Pons (tissue), 1 donor: ENCODE results near the gene SMPD4.
"Not testable (repeated sequence)": the region's sequence is repeated elsewhere in the genome, so short reads cannot be mapped to it uniquely, and the experiment has no call there.

Experiments
- DNase-seq: peaks from one replicate; pipeline ENCODE4 v3.0.0-alpha.2; 2016; ENCODE audit warnings: low spot score

The SMPD4 gene

DNA sequence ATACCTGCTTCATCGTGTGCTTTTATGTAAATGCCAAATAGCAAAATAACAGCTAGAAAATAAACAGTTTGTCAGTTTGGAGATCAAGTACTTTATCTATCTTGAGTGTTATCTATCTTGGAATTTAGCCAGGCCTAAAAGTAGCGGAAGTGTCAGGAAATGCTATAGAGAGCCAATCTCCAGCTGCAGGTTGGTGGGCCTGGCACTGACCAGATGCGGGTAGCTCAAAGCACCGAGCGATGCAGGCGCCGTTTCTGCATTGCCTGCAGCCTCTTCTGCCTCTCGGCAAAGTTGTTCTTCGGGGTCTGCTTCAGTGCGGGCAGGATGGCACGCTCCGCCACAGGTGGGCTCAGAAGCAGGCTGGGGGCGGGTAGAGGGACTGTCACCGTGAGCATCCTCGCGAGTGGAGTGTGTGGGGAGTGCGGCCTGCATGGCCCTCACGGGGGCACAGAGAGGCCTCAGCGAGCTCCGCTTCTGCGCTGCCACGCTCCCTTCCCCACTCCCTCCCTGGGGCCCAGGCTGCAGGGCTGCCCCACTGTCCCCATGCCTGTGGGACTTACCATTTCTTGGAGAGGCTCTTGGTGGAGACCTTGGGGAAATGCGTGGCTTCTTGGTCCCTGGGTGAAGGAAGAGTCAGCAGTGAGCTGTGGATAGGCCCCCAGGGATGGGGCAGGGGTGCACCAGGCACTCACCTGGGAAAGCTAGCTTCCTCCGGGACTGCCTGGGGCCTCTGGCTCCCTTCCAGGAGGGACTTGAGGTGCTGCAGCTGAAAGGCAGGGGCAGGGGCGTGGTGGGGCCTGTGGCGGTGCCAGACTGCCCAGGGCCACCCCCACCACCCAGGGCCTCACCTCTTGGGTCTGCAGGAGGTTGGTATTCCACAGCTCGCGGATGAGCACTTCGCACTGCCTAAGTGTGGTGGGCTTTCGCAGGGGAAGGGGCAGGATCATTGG, 41.8 kb downstream of the SMPD4 start:
- not testable (repeated sequence) for DNase-seq

GRCh38 chr2:130138841-130139251, 42.6 kb downstream of the SMPD4 start:
- not testable (repeated sequence) for DNase-seq

DNA sequence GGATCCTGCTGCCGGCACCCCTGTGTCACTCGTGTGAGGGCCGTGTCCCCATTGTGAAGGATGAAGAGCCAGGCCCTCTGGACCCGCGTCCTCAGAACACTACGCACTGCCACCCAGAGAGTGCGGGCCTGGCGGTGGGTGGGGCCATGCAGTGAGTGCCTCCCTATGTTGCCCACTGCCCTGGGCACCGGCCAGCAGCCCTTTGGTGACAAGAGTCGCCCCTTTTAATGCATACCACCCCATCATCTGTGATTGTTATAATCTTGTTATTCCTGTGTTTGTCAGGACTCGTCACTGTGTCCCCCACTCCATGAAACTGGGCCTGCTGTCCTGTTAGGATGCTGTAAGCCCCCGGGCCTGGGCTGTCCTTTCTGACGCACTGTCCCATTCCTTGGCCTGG, 43.1 kb downstream of the SMPD4 start:
- not testable (repeated sequence) for DNase-seq

DNA sequence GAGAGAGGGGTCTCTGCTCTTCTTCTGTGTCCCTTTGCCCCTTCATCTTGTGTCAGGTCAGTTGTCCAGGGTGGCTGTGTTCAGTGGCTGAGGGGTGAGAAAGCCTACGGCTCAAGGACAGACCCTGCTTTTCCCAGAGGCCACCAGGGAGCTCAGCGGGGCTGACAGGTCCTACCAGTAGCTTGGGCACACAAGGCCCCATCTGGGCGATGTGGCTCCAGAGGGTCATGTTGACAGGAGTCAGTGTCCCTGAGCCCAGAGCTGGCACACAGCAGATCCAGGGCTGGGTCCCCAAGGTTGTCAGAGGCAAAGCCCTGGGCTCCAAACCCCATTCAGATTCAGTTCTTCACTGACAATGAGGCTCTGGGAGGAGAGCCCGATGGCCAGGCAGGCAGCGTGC, 44.3 kb downstream of the SMPD4 start:
- not testable (repeated sequence) for DNase-seq

- DNase-seq: not testable (repeated sequence)
Observed at GRCh38 chr2:130136546-130136945, 44.9 kb downstream of the SMPD4 start.

- DNase-seq: no peak
Observed at GRCh38 chr2:130135692-130136541, 45.5 kb downstream of the SMPD4 start.

- not testable (repeated sequence) for DNase-seq
Observed at GRCh38 chr2:130129120-130129829, 52.1 kb downstream of the SMPD4 start, which contains the start of gene POTEF. Gene POTEF (minus strand): TSS chr2:130129222. CDS start chr2:130120515, 8,707 bp downstream.

DNA sequence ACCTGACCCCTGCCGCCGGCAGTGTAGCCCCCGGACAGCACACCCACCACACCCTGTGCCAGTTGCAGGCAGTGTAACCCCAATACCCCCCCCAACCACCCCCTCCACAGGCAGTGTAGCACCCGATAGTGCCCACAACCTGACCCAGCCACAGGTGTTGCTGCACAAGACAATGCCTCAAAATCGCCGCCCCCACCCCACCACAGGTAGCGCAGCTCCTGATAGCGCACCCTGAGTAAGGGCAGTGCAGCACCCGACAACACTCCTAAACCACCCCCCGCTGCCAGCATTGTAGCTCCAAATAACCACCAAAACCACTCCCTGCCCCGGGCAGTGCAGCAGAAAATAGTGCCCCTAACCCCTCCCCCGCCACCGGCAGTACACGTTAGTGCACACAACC, 52.9 kb downstream of the SMPD4 start:
- not testable (repeated sequence) for DNase-seq

- DNase-seq: not testable (repeated sequence)
Observed at GRCh38 chr2:130127726-130128125, 53.7 kb downstream of the SMPD4 start.

- DNase-seq: not testable (repeated sequence)
Observed at GRCh38 chr2:130120924-130121323, 60.5 kb downstream of the SMPD4 start.

DNA sequence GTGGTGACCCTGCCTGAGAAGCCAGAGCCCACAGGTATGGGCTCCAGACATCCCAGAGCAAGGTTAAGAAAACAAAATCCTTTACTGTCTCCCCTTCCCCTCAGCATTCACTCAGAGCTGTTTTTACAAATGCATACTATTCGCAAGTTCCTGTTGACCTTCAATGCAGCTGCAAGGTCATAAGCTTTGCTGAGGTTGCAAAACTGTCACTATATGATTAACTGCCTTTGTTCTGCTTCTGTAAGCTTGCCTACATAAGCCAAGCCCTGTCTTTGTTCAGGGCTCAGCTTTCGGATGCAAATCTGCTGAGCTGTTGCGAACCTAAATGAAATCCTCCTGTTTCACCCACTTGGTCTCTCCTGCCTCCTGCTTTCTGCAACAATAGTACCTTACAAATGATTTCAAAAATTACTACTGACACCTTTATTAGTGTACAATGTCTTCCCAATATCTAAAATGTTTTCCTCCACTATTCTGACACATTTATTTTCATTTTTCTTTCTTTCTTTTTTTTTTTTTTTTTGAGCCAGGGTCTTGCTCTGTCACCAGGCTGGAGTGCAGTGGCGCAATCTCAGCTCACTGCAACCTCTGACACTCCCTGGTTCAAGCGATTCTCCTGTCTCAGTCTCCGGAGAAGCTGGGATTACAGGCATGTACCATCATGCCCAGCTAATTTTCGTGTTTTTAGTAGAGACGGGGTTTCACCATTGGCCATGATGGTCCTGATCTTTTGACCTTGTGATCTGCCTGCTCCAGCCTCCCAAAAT, 78.6 kb downstream of the SMPD4 start:
- not testable (repeated sequence) for DNase-seq
